ENCODE data around the gene UGT1A9.

The UGT1A9 gene

GRCh38 chr2:233821196-233821595 is 149.5 kb downstream of the UGT1A9 start:
- Histone ChIP-seq H3K27ac (ENCODE audit: low read depth, low read length) (no peak overlapping the region), H3K4me3 (ENCODE audit: low read length) (no peak overlapping the region), H3K27me3 (ENCODE audit: control insufficient read depth, low read length) (no peaks in the 10 kb centered on the region), H4K20me1 (ENCODE audit: control insufficient read depth, insufficient read depth, low read depth, low read length) (no peaks in the 10 kb centered on the region), H3K4me1 (ENCODE audit: control insufficient read depth, low read length) (no peaks in the 10 kb centered on the region), H3K9me3 (ENCODE audit: control insufficient read depth, insufficient read depth, low read length) (no peaks in the 10 kb centered on the region), H3K79me2 (ENCODE audit: control insufficient read depth, low read length) (no peaks in the 10 kb centered on the region), H3K36me3 (ENCODE audit: control insufficient read depth, low read length) (no peaks in the 10 kb centered on the region), H3F3A (ENCODE audit: control insufficient read depth, insufficient read depth) (no peaks in the 10 kb centered on the region), H3K9me2 (replicated peaks; ENCODE audit: control insufficient read depth, low read length) (no peaks in the 10 kb centered on the region), H3K4me2 (ENCODE audit: low read length) (no peak overlapping the region)
- TF ChIP-seq CTCF (IDR thresholded peaks at IDR 0.05; ENCODE audit: low read depth, low read length, poor library complexity, severe bottlenecking) (no peak), EZH2phosphoT487 (IDR thresholded peaks at IDR 0.05; ENCODE audit: borderline replicate concordance, low read length) (no peak)

DNA sequence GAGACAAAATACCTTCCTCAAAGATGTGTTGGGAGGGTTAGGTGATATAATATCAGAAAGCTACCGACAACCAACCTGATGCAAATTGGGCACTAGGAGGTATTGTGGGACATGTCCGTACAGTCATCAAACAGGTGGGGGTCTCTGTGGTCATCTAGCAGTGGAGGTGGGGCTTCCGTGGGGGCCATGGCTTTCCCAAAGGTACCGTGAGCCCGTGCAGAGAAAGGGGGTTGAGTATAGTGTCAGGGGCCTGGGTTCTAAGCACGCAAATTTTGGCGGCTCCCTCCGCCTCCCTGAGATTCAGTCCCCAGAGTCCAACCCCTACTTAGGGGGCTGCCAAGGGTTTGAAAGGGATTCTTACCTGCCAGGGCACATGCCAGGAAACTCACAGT is 150.0 kb downstream of the UGT1A9 start:
- TF ChIP-seq EZH2phosphoT487 (IDR thresholded peaks at IDR 0.05; ENCODE audit: borderline replicate concordance, low read length) (no peak), CTCF (IDR thresholded peaks at IDR 0.05; ENCODE audit: low read depth, low read length, poor library complexity, severe bottlenecking) (no peak)
- Histone ChIP-seq H3K27ac (ENCODE audit: low read depth, low read length) (no peak overlapping the region), H3K9me2 (replicated peaks; ENCODE audit: control insufficient read depth, low read length) (no peaks in the 10 kb centered on the region)

DNA sequence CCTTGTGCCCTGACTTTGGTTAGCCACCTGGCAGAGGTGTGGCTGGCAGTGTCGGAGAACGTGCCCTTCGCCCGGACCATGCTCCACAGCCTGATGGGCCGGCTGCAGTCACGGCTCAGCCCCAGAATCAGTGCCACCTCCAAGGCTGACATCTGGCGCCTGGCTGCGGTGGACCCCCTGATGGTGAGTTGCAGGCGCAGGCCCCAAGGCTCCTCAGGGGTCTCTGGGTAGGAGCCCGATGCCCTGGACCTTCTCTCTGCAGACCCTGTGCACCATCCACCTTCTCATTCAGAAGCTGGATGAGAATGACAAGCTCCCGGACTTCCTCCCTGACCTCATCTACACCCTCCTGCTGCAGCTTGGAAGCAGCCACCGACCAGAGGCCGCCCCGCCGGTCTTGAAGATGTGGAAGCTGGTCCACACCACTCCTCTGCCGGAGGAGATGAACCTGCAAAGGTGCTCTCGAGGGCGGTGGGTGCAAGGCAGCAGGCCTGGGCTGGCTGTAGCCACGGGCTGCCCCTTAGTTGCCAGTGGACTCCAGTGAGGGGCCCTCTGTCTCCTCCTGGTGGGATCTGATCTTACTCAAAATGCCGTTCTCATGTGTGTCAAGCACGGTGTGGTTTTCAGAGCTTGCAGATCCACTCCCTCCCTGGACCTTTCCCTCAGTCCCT is 150.5 kb downstream of the UGT1A9 start:
- H3K27me3 ChIP-seq (ENCODE audit: control insufficient read depth, low read length) = no peaks in the 10 kb centered on the region
- no peaks in the 10 kb centered on the region for H3K4me1 ChIP-seq (ENCODE audit: control insufficient read depth, low read length)
- no peak overlapping the region for H3K4me2 ChIP-seq (ENCODE audit: low read length)
- no peak overlapping the region for H3K4me3 ChIP-seq (ENCODE audit: low read length)
- no peaks in the 10 kb centered on the region for H3K9me3 ChIP-seq (ENCODE audit: control insufficient read depth, insufficient read depth, low read length)
- H3K27ac ChIP-seq (ENCODE audit: low read depth, low read length) = no peak overlapping the region
- no peaks in the 10 kb centered on the region for H3K79me2 ChIP-seq (ENCODE audit: control insufficient read depth, low read length)
- H3K9me2 ChIP-seq (replicated peaks; ENCODE audit: control insufficient read depth, low read length) = no peaks in the 10 kb centered on the region
- H3K36me3 ChIP-seq (ENCODE audit: control insufficient read depth, low read length) = no peaks in the 10 kb centered on the region
- H3F3A ChIP-seq (ENCODE audit: control insufficient read depth, insufficient read depth) = no peaks in the 10 kb centered on the region
- H4K20me1 ChIP-seq (ENCODE audit: control insufficient read depth, insufficient read depth, low read depth, low read length) = no peaks in the 10 kb centered on the region
- no peak for TF ChIP-seq EZH2phosphoT487 (IDR thresholded peaks at IDR 0.05; ENCODE audit: borderline replicate concordance, low read length)
- no peak for TF ChIP-seq CTCF (IDR thresholded peaks at IDR 0.05; ENCODE audit: low read depth, low read length, poor library complexity, severe bottlenecking)

More for the DNA sequence above, 150.0 kb downstream of the UGT1A9 start:
- Histone ChIP-seq H3K27me3 (ENCODE audit: control insufficient read depth, low read length) (no peaks in the 10 kb centered on the region), H3F3A (ENCODE audit: control insufficient read depth, insufficient read depth) (no peaks in the 10 kb centered on the region), H3K9me3 (ENCODE audit: control insufficient read depth, insufficient read depth, low read length) (no peaks in the 10 kb centered on the region), H3K4me3 (ENCODE audit: low read length) (no peak overlapping the region), H3K36me3 (ENCODE audit: control insufficient read depth, low read length) (no peaks in the 10 kb centered on the region), H4K20me1 (ENCODE audit: control insufficient read depth, insufficient read depth, low read depth, low read length) (no peaks in the 10 kb centered on the region), H3K4me2 (ENCODE audit: low read length) (no peak overlapping the region), H3K79me2 (ENCODE audit: control insufficient read depth, low read length) (no peaks in the 10 kb centered on the region), H3K4me1 (ENCODE audit: control insufficient read depth, low read length) (no peaks in the 10 kb centered on the region)
